ENCODE measurements around the gene ADAM12.

DNA sequence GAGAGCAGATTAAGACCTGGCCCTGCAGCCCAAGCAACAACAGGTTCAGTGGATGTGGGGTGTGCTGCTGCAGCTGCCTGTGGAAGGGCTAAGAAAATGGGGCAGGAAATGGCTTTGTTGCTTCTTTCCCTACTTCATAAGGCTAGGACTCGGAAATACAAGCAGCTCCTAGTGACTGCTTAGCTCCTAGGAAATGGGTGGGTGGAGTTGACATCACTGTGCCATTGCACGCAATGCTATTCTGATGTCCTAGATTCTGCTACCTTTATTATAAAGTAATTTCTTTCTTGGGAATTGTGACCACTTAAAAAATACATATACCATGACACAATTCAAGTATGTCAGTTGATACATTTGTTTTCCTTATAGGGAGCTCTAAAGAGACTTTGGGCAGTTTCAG is 336.1 kb downstream of the ADAM12 start:
- TF ChIP-seq KLF1 (tag by site-specific recombination; IDR thresholded peaks at IDR 0.05) (no peak), CTCF (tag by site-specific recombination; IDR thresholded peaks at IDR 0.05) (no peak), MZF1 (tag by site-specific recombination; IDR thresholded peaks at IDR 0.05; ENCODE audit: borderline replicate concordance) (no peak), ZNF146 (tag by site-specific recombination; IDR thresholded peaks at IDR 0.05) (no peak), ZNF302 (tag by site-specific recombination; IDR thresholded peaks at IDR 0.05; ENCODE audit: low read depth) (no peak), ZNF292 (tag by site-specific recombination; IDR thresholded peaks at IDR 0.05; ENCODE audit: borderline replicate concordance, low read depth) (no peak), ZNF335 (tag by site-specific recombination; conservative IDR thresholded peaks at IDR 0.05) (no peak), ZNF16 (tag by site-specific recombination; IDR thresholded peaks at IDR 0.05; ENCODE audit: low read depth) (no peak), ZBTB7A (tag by site-specific recombination; IDR thresholded peaks at IDR 0.05; ENCODE audit: low read depth) (no peak), ZNF776 (tag by site-specific recombination; IDR thresholded peaks at IDR 0.05; ENCODE audit: borderline replicate concordance) (no peak), ZNF433 (tag by site-specific recombination; IDR thresholded peaks at IDR 0.05; ENCODE audit: low read depth) (no peak)
- TF ChIP-seq, protein P1, sequence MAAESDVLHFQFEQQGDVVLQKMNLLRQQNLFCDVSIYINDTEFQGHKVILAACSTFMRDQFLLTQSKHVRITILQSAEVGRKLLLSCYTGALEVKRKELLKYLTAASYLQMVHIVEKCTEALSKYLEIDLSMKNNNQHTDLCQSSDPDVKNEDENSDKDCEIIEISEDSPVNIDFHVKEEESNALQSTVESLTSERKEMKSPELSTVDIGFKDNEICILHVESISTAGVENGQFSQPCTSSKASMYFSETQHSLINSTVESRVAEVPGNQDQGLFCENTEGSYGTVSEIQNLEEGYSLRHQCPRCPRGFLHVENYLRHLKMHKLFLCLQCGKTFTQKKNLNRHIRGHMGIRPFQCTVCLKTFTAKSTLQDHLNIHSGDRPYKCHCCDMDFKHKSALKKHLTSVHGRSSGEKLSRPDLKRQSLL (tag by site-specific recombination; IDR thresholded peaks at IDR 0.05): no peak
- TF ChIP-seq, protein P2, sequence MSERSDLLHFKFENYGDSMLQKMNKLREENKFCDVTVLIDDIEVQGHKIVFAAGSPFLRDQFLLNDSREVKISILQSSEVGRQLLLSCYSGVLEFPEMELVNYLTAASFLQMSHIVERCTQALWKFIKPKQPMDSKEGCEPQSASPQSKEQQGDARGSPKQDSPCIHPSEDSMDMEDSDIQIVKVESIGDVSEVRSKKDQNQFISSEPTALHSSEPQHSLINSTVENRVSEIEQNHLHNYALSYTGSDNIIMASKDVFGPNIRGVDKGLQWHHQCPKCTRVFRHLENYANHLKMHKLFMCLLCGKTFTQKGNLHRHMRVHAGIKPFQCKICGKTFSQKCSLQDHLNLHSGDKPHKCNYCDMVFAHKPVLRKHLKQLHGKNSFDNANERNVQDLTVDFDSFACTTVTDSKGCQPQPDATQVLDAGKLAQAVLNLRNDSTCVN (tag by site-specific recombination; optimal IDR thresholded peaks at IDR 0.05): no peak
